GM04503 (cell line): Measurements from ENCODE around the gene ZNF467.

ENCODE experiments used
- DNase-seq: peaks from one replicate; pipeline ENCODE4 v3.0.0-alpha.2; 2012; ENCODE audit warnings: low read depth

Gene ZNF467

GRCh38 chr7:149808311-149808710 lies 34.9 kb upstream of the ZNF467 start:
- DNase-seq = no peak

GRCh38 chr7:149806726-149807125 lies 33.3 kb upstream of the ZNF467 start:
- no peak for DNase-seq

GRCh38 chr7:149804106-149804505 lies 30.7 kb upstream of the ZNF467 start:
- DNase-seq = no peak

GRCh38 chr7:149803551-149804074 lies 30.2 kb upstream of the ZNF467 start:
- DNase-seq = no peak

DNA sequence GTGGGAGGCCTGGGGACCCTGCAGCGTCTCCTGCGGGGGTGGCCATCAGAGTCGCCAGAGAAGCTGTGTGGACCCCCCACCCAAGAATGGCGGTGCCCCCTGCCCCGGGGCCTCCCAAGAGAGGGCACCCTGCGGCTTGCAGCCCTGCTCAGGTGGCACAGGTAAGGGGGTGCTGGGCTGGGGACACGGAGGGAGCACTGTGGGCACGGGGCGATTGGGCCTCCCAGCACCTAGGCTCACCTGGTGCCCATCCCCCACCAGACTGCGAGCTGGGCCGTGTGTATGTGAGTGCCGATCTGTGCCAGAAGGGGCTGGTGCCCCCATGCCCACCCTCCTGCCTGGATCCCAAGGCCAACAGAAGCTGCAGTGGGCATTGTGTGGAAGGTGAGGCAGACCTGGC lies 29.6 kb upstream of the ZNF467 start:
- DNase-seq = no peak

DNA sequence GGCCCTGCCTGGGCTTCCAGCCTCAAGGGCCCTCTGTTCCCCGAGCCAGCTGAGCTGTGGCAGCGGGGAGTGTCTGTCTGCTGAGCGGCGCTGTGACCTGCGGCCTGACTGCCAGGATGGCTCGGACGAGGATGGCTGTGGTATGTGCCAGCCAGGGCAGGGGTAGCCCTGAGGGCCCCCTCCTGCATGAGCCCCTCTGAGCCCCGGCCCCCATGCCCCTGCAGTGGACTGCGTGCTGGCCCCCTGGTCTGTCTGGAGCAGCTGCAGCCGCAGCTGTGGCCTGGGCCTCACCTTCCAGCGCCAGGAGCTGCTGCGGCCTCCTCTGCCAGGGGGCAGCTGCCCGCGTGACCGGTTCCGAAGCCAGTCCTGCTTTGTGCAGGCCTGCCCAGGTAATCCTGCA lies 28.4 kb upstream of the ZNF467 start:
- DNase-seq = no peak

GRCh38 chr7:149801002-149801566 lies 27.7 kb upstream of the ZNF467 start:
- no peak for DNase-seq

DNA sequence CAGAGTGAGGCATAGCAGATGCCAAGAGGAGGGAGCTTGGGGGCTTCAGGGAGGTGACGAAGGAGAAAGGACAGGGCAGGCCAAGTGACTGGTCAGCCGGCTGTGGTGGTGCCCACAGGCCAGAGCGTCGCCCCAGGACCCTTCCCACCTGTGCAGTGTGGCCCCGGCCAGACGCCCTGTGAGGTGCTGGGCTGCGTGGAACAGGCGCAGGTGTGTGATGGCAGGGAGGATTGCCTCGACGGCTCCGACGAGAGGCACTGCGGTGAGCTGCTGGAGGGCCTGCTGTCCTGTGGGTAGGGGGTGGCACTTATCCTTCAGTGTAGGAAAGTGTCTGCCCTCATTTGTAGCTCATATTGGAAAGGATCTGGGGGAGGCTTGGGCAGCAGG lies 26.8 kb upstream of the ZNF467 start:
- no peak for DNase-seq

GRCh38 chr7:149799397-149800168 lies 26.2 kb upstream of the ZNF467 start:
- DNase-seq = no peak

DNA sequence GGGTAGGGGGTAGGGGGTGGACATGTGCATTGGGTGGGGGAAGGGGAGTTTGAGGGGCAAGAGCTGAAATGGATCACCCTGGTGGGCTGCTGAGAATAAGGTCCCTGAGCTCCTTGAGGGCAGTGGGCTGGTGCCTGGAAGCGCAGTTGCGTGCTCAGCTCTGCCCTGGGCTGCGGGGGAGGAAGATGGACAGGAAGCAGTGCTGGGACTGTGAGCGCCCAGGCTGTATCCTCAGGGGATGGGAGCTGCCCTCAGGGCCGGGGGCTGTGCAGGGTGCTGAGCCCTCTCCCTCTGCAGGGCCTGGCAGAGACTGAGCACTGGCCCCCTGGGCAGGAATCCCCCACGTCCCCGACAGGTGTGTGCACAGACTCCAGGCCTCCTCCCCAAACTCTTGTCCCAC lies 24.4 kb upstream of the ZNF467 start:
- no peak for DNase-seq

DNA sequence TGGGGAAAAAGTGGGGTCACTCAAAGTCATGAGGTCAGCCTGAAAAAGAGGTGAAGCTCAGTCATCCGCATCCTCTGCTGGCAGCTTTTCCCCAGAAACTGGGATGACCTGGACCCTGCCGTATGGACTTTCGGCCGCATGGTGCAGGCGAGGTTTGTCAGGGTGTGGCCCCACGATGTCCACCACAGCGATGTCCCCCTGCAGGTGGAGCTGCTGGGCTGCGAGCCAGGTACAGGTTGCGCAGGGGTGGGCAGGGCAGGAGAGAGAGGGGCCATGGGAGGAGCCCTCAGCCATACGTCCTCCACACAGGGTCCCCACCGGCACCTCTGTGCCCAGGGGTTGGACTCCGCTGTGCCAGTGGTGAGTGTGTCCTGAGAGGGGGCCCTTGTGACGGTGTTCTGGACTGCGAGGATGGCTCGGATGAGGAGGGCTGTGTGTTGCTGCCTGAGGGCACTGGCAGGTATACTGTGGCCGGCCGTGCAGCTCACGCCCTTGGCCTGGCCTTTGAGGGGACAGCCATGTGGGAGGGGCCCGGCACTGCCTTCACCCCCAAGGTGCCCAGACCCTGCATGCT lies 23.0 kb upstream of the ZNF467 start:
- no peak for DNase-seq

DNA sequence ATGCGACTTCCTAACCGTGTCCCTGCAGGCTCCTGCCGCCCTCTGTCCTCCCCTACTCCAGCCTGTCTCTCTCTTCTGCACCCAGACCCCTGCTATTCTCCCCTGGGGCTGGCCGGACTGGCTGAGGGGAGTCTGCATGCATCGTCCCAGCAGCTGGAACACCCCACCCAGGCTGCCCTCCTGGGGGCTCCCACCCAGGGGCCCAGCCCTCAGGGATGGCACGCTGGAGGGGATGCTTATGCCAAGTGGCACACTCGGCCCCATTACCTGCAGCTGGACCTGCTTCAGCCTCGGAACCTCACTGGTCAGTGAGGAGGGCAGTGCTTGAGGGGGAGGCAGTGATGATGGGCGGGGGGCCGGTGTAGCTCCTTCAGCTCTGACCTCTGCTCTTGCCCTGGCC lies 21.7 kb upstream of the ZNF467 start:
- DNase-seq = no peak

DNA sequence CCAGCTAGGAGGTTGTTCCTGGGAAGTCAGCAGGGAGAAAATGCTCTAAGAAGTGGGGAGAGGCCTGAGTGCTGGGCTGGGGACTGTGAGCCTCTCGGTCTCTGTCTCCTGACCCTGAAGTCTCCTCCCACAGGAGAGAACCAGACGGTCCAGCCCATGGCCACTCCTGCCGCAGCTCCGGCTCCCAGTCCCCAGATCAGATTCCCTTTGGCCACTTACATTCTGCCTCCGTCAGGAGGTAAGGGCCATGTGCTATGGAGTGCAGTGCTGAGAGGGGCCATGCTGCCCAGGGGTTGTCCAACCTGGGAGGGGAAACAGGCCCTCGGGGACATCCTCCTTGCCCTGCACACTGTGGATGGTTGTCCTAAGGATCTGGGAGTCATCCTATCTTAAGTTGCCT lies 21.3 kb upstream of the ZNF467 start:
- DNase-seq = no peak

DNA sequence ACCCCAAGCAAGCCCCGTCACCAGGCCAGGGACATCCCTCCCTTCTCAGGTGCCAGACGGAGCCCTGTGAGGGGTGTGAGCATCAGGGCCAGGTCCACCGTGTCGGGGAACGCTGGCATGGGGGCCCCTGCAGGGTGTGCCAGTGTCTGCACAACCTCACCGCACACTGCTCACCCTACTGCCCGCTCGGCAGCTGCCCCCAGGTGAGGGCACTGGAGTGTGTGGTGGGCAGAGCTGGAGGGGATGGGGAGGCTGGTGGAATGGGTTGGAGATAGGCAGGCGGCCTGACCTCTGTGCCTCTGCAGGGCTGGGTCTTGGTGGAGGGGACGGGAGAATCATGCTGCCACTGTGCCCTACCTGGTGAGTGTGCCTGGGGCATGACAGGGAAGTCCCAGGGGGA lies 19.9 kb upstream of the ZNF467 start:
- DNase-seq = no peak

- DNase-seq = no peak
These were observed 18.8 kb upstream of the ZNF467 start for GRCh38 chr7:149792220-149792595.

- no peak for DNase-seq
These were observed 18.2 kb upstream of the ZNF467 start for GRCh38 chr7:149791411-149792219.

DNA sequence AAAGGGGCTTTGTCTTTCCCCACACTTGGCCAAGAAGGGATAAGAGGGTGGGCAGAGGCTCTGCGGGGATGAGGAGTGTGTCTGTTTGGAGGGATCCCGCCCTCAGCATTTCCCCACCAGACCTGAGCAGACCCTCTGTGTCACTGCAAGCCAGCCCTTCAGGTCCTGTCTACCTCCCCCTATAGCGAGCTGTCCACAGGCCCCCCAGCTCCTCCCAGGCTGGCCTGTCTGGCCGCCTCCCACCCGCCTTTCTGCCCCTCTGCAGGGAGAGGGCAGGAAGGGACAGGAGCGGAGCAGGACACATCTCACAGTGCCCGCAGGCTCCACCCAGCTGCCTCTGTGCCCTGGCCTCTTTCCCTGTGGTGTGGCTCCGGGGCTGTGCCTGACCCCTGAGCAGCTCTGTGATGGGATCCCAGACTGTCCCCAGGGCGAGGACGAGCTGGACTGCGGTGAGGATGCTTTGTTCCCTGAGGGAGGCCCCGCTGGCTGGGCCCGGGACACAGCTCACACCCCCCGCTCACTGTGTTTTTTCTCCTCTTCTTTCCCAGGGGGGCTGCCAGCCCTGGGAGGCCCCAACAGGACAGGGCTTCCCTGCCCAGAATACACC lies 17.5 kb upstream of the ZNF467 start:
- DNase-seq = no peak

DNA sequence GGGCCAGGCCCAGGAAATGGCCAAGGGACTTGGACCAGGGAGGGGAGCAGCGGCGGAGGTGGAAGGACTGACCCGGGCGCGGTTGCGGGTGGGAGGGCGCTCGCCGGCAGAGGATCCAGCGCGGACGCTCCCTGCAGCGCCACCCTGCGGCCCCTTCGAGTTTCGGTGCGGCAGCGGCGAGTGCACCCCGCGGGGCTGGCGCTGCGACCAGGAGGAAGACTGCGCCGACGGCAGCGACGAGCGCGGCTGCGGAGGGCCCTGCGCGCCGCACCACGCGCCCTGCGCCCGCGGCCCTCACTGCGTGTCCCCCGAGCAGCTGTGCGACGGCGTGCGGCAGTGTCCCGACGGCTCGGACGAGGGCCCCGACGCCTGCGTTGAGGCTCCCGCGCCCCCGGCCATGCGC lies 16.8 kb upstream of the ZNF467 start:
- no peak for DNase-seq

- DNase-seq = no peak
These were observed 15.7 kb upstream of the ZNF467 start for GRCh38 chr7:149789101-149789500.

DNA sequence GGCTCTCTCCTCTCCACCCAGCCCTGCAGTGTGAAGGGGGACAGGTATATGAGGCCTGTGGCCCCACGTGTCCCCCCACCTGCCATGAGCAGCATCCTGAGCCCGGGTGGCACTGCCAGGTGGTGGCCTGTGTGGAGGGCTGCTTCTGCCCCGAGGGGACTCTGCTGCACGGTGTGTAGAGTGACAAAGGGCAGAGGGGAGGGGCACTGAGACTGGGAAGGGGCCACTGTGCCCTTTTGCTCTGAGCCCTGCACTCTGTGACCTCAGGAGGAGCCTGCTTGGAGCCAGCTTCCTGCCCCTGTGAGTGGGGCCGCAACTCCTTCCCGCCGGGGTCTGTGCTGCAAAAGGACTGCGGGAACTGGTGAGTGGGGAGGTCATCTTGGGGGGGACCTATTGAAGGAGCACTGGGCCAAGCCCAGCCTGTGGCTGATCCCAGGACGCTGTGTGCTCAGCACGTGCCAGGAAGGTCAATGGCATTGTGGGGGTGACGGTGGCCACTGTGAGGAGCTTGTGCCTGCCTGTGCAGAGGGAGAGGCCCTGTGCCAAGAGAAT lies 15.0 kb upstream of the ZNF467 start:
- DNase-seq = no peak

- DNase-seq = no peak
These were observed 14.3 kb upstream of the ZNF467 start for GRCh38 chr7:149787428-149788299.
